ENCODE results near the gene LRCH3.

DNA sequence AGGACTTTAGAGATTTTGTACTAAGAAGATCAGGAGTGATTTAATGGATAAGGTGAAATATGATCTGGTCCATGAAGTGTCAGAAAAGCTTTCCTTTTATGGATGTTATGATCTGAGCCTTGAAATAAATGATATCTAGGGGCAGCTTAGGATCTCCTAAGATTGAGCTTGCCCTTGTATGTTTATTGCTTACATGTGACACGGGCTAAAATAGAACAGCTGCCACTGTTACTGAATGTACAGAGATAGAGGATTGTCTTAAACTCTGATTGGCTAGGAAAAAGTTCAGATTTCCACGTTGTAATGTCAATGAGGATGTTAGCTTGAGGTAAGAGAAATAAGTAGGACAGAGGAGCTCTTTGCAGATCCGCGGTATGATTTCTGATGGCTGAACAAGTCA, 32.5 kb upstream of the LRCH3 start:
- no peak for TF ChIP-seq CTCF (IDR thresholded peaks at IDR 0.05; ENCODE audit: low read depth, low read length)
- no peak for TF ChIP-seq POLR2A (IDR thresholded peaks at IDR 0.05; ENCODE audit: extremely low read depth, insufficient read length)
- no peak for TF ChIP-seq MAX (IDR thresholded peaks at IDR 0.05; ENCODE audit: low read depth, low read length)
